M059J (cell line): ENCODE data around the gene GALNT7. TPM values are rescaled to one million over a fixed set of nuclear protein-coding genes. Genes with fewer than 3 reads are reported as not detected.
"Not testable (repeated sequence)": the region's sequence is repeated elsewhere in the genome, so short reads cannot be mapped to it uniquely, and the experiment has no call there.

ENCODE experiments used
- DNase-seq: peaks from one replicate; pipeline ENCODE4 v3.0.0-alpha.2; 2012; ENCODE audit warnings: low read depth
- total RNA-seq: library from RNA; depleted of rRNA; stranded (reverse); fragments of >200 nt; shearing (Covaris generic); gene quantifications from 2 replicates; pipeline ENCODE4 v1.2.3, GENCODE V29; 2014

Gene GALNT7
- total RNA-seq, 1 experiment from 2014 or later, result 37.6 TPM

DNA sequence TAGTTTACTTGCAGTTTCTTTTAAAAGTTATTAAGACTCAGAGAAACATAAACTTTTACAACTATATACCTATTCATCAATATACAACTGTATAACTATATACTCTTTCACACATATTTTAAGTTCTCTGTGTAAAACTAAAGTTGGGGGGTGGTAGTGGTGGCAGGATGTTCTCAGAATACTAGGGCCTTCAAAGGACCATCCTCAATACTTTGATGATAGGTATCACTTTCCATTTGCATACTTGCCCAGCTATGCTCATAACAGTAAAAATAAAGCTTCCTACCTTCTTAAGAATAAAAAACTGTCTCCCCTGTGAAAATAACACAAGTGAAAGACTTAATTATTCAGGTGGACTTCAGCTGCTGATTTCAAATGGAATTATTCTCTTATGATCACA is 2.9 kb upstream of the GALNT7 start:
- DNase-seq, result no peak

DNA sequence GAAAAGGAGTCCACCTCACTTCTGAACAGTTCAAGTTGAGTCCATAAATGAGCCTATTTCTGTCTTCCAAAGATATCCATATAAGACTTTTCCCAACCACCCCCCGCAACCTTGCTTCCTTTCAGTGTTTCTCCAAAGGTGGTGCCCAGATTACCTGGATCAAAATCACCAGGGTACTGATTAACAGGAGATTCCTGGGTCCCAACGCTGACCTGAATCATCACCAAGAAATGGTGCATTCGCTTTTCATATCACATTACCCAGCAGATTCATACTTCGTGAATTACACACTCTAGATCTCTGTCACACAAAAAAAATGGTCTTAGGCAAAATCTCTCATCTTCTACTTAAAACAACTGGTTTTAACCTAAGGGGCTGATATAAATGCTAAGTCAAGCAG is 2.1 kb upstream of the GALNT7 start:
- DNase-seq, result no peak

DNA sequence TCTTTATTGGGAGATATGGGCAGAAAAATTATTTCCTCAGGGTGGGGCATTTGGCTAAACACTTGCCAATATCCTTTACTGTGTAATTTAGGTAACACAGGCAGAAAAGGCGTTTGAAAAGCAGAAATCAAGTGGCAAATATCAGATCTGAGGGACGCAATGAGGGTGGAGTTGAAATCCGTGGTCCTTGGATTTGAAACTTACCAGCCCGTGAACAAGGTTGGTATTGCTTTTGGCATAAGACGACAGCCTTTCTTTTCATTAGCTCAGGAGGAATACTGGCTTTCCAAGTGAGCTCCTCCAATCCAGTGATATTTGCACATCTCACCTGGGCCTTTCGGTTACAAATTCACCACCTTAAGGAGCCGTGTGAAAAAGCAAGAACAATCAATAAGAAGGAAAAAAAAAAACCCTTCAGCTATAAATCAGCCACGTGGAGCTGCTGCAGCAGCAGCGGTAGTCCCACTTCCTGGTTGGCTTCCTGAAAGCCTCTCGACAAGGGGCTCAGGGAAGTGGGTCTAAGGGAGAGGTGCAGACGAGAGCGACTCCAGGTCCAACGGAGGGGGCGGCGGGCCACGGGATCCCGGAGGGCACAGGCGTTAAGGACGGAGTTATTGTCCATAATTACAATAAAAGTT is 734 bp upstream of the GALNT7 start:
- peak; percentile 45 for DNase-seq

DNA sequence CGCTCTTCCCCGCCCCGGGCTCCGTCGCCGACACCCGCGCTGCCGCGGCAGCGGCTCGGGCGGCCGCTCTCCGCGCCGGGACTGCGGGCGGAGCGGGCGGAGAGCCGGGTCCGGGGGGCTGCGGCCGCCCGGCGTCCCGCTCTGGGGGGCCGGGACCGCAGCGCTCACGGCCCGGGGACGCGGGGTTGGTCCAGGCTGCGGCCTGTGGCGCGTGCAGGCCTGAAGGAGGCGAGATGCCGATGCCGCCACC is 492 bp downstream of the GALNT7 start:
- no peak for DNase-seq

DNA sequence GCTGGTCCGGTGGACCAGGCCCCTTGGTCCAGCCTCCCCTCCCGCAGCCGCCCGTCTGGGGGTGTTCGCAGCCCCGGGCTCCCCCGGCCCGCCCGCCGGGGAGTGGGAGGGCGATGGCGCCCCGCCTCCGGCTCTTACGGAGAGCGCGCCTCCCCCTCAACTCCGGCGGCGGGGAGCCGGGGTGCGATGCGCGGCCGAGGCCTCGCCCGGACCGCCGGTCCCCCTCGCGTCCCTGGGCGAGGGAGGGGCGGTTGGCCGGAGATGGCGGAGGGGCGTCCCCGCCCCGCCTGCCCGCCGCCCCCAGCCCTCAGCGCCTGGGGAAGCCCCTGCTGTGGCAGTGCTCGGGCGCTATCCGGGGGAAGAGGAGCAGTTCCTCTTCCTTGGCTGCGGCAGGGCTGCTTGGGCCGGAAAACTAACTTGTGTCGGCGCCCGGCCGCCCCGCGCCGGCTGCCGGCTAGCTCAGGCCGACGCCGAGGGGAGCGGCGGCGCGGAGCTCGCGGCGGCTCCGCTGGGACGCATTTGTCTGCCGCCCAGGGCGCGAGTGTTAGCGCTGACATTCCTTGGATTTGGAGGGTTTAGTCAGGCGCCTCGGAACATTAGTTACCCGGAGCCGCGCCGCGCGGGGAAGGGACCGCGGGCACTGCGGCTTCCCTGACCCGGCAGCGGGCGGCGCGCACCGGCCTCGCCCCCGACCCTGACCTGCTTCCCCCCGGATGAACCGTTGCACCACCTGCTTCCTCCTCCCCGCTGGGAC is 994 bp downstream of the GALNT7 start:
- DNase-seq, result peak; percentile 55

DNA sequence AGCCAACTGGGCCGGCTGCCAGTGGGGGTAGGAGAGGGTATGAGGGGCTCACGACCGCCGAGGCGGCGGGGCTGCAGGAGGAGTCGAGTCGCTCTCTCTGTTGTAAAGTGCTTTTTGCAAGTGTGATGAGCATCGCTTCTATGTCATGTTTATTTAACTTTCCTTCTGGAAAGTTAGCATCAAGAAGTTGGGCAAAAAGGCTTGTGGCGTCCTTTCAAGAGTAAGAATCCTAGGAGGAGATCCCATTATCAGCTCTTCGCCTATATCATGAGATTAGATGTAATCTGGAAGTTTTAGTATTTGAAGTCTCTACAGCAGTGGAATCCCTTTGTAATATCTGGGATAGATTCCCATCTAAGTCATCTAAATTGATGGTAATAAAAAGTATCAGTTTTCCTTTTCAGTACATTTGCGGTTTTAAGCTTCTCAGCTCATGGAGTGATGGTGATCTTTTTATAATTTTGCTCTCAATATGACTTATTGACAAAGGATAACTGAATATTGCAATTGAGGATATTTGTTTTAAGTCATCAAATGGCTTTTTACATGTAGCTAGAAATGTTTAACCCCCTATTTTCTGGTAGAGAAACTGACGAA is 1.7 kb downstream of the GALNT7 start:
- peak; percentile 15 for DNase-seq

DNA sequence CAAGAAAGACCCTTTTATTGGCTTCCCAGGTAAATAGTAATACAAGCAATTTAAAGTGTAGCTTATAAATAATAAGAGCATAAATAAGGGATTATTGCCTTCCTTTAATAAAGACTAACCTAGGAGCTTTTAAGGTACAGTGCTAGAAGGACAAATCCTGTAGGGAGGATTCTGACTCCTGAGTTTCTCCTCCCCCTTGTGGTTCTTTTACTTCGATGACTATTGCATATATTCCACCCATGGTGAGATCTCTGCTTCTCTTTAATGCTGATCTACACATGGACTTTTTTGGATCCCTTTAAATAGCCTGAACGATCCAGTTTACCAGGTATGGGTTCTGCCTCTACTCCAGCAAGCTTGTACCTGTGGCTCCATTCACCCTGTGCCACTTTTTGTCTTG is 2.5 kb downstream of the GALNT7 start:
- DNase-seq, result peak; percentile 57

DNA sequence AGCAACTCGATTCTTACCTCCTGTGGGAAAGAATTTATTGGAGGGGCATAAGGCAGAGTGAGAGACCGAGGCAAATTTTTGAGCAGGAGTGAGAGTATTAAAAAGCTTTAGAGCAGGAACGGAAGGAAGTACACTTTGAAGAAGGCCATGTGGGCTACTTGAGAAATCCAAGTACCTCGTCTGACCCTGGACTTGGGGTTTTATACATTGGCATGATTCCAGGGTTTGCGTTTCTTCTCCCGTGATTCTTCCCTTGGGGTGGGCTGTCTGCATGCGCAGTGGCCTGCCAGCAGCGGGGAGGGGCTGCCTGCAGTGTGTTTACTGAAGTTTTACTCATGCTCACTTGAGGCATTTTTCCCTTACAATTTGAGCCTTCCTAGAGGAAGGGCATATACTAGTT is 3.4 kb downstream of the GALNT7 start:
- DNase-seq, result no peak

DNA sequence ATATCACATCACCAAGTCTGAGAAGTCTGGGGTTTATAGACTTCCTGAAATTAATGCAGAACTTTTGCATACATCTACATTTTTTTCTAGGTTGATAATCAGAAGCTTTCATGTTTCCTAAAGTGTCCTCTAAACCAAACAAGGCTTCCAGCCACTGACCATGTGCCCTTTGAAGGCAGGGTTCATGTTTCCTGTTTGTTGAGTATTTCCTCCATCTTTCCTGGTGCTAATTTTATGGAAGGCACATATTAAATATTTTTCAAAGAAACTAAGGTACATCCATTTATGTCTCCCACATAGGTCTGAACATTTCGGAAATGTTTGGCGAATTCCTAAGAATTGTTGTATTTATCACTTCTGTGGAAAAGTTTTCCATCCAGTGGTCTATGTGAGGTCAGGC is 5.6 kb downstream of the GALNT7 start:
- DNase-seq, result no peak

DNA sequence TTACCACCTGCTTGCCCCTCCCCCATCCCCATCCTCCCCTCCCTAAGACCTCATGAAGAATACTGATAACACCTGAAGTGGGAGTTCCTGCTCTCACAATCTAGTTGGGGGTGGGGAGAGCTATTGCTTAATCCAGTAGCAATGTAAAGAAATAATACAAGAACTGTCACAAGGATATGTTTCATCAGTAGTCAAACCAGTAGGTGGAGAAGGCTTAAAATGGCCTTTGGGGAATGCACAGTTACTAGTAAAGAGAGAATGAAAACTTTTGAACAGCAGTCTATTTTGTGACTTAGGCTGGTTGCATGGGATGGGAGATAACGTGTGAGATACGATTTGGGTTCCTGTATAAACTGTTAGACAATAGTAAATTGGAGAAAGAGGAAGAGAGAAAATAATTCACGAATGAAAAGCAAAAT is 6.0 kb downstream of the GALNT7 start:
- DNase-seq, result no peak

DNA sequence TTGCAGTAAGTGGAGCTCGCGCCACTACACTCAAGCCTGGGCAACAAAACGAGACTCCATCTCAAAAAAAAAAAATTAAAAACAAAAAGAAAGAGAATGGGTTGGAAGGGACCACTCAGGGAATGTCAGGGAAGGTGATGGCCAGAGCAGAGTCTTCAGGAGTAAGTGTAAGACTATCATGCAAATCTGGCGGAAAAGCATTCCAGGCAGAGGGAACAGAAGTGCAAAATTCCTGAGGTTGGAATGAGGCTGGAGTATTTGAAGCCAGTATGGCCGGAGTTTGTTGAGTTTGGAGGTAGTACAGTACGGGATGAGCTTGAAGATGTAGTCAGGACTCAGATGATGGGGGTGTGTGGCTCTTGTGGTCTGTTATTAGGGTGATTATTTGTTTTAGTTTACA is 7.4 kb downstream of the GALNT7 start:
- DNase-seq, result no peak

DNA sequence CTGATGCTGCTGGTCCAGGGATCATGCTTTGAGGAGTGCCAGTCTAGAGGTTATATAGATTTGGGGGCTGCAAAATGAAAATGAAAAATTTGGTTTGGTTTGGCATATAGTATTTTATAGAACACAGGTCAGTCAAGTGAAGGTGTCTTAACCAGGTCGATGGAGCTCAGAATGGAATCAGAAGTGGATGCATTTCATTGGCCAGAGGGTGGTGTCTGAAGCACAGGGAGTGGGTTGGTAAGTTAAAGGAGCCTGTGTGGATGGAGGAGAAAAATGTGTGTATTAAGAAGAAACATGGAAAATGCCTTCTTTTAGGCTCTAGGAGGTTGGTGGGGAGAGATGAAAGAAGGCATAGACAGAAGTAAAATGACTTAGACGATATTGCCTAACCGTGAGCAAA is 8.6 kb downstream of the GALNT7 start:
- DNase-seq, result no peak

DNA sequence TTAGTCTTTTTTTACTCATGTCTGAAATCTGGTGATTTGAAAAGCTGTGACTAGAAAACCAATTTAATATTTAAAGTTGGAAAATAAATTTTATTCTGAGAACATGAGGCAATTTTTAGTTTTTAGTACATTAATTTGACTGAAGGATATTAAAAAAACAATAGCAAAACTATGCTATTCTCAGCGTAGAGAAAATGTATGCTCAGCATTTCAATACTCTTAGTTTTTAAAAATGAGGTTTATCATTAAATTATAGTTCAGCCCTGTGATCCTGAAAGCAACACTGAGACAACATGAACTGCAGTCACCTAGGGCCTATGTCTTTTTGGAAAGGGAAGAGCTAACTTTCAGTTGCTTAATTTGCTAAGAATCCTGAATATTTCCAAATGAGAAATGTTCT is 9.5 kb downstream of the GALNT7 start:
- DNase-seq, result no peak

DNA sequence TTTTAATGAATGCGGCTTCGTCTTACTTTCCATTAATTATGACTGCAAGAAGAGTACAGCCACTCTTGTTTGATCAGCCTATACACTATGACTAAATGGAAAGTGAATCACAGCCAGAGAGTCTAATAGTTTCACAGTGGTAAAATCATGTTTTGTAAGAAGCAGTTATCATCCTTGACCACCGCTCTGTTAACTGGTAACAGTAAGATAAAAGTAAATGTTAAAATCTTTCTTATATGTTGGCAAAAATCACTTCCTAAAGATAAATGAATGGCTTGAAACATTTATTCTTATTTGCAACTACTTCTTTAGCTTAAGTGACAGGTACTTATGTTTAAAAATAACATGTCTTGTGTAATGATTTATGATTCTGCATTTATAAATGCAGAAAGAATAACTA is 13.2 kb downstream of the GALNT7 start:
- peak; percentile 80 for DNase-seq

DNA sequence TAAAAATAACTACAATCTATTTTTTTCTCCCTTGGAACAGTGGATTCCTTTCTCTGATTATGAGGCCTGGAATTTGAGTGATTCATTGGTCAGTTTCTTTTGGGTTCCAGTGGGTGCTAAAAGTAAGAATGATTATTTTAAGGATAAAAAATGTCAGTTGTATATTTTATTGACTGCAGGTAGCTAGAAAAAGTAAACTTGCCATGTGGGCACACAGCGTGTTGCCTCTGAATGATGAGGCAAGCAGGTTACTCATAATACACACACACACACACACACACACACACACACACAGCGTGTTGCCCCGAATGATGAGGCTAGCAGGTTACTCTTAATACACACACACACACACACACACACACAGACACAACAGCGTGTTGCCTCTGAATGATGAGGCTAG is 13.8 kb downstream of the GALNT7 start:
- DNase-seq, result peak; percentile 88

DNA sequence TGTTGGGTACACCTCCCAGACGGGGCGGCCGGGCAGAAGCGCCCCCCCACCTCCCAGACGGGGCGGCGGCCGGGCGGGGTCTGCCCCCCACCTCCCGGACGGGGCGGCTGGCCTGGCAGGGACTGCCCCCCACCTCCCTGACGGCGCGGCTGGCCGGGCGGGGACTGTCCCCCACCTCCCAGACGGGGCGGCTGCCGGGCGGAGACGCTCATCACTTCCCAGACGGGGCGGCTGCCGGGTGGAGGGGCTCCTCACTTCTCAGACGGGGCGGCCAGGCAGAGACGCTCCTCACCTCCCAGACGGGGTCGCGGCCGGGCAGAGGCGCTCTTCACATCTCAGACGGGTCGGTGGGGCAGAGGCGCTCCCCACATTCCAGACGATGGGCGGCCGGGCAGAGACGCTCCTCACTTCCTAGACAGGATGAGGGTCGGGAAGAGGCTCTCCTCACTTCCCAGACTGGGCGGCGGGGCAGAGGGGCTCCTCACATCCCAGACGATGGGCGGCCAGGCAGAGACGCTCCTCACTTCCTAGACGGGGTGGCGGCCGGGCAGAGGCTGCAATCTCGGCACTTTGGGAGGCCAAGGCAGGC is 15.1 kb downstream of the GALNT7 start:
- not testable (repeated sequence) for DNase-seq

DNA sequence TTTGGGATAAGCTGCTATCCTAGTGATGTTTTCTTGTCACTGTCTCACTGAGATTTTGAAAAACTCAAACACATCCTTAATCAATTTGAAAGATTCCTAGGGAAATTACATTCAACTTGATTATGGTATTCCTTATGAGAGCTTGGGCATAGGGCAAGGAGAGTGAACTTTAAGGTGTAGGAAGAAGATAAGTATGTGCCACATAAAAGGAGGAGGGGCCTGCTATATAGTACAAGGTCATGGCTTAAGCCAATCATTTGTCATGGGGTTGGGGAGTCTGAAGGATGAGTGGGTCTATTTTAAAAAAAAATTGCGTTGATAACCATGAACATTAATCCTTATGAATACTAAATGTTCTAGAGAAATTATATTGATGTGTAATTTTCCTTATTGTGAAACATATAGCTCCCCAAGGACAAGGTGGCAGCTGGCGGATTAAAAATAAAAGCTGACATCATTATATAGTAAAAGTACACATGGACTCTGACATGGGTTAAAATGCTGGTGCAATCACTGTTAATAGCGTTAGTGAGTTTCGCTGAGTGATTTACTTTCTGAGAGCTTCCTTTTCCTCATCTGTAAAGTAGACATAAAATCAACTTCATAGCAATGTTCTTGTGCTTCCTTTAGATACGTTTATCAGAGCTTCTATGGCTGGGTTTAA is 17.4 kb downstream of the GALNT7 start:
- DNase-seq, result no peak

DNA sequence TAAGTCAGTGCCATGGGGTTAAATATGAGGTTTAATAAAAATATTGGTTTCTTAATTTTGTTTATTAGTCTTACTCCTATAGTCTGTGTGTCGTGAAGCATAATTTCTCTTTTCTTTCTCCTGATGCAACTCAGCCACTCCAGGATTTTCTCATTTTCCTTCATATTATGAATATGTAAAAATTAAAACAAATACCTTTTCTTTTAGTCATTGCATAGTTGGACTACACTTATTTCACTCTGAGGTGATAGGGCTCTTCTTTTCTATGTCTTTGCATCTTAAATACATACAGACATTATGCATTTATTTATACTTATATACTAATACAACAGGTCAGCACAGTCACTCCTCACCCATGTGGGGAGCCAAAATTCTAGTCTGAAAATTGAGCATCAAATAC is 19.1 kb downstream of the GALNT7 start:
- no peak for DNase-seq

DNA sequence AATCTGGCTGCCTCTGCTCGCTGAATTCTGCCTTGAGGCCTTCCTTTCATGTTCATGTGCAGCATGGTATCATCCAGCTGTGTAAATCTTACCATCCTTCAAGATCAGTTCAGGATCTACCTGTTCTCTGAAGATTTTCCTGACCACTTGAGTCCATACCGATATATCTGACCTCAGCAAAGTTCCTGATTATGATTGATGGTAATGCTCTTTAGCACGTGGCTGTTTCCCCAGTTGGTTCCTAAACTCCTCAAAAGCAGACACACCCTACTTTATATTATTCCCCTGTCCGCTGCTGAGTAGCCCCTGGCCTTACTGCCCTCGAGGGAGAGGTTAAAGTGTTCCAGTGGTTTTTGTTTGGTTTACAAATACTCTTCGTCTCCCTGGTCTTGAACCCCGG is 20.0 kb downstream of the GALNT7 start:
- DNase-seq, result no peak

DNA sequence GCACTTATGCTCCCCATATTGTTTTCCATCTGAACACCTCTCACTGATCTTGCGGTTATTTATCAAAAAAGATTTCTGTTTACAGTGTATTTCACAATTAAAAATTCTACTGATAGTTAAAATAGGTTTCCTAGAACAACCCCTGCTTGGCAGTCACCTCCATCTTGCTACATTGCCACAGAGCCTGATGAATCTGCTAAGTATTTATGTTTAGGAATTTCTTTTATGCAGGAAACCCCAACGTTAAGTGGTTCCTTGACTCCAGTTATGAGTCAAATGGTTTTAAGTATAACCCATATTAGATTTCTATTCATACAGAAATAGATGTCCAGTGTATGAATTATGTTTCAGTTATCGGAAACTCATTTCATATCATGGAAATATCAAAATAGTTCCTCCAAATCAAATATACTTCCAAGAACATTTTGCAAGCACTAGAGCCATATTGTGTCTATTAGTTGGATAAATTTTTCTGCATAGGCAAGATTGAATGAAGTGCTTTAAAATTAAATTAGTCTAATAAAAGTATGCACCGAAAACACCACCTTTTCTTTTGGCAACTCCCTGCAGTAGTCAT is 20.6 kb downstream of the GALNT7 start:
- peak; percentile 55 for DNase-seq

DNA sequence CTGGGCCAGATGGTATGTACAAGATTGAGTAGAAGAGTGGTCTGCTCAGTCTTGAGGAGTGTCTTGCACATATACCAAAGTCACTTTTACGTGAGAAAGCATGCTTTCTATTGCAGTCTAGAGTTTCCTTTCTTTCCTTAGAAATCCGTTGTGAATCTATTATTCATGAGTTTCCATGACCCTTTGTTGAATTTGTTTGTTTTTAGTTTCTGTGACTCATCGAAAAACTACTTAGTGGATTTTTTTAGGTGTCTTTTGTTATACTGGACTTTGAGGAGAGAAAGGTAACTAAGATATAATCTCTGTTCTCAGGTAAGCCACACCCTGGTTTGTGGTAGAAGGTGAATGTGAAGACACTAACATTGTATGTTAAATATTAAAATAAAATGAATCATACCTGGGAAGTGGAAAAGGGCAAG is 23.0 kb downstream of the GALNT7 start:
- DNase-seq, result peak; percentile 79
